ES-I3 (cell line): ENCODE results near the gene KCNK7.
A peak's percentile ranks its signal among the peaks of the same experiment; 100 is the strongest.

Experiments used
- H3K36me3 ChIP-seq: 2 replicates; pipeline ENCODE4 v1.6.1; 2013; ENCODE audit warnings: mild to moderate bottlenecking, low read length, control low read depth, moderate library complexity; ENCODE audit not compliant: insufficient read depth
- H3K4me1 ChIP-seq: 2 replicates; pipeline ENCODE4 v1.6.1; 2013; ENCODE audit warnings: mild to moderate bottlenecking, control low read depth, low read length; ENCODE audit not compliant: insufficient read depth
- H3K9ac ChIP-seq: 2 replicates; pipeline ENCODE4 v1.6.1; 2013; ENCODE audit warnings: low read depth, mild to moderate bottlenecking, low read length, moderate library complexity
- H3K9me3 ChIP-seq: 2 replicates; pipeline ENCODE4 v1.6.1; 2013; ENCODE audit warnings: mild to moderate bottlenecking, low read length, moderate library complexity; ENCODE audit not compliant: control insufficient read depth, insufficient read depth

The KCNK7 gene

GRCh38 chr11:65592858-65593517 is 2.6 kb downstream of the KCNK7 start:
- H3K9ac ChIP-seq, result peak overlapping the region; percentile 57; the same call in 1 of the 2 replicates
- no peaks in the 10 kb centered on the region for H3K36me3 ChIP-seq
- peaks cover 9% of the 10 kb centered on the region; the same call in 1 of the 2 replicates for H3K4me1 ChIP-seq
- no peaks in the 10 kb centered on the region for H3K9me3 ChIP-seq

GRCh38 chr11:65591939-65592857 is 3.4 kb downstream of the KCNK7 start:
- Histone ChIP-seq H3K4me1 (peaks cover 17% of the 10 kb centered on the region; the same call in 1 of the 2 replicates), H3K36me3 (no peaks in the 10 kb centered on the region), H3K9me3 (no peaks in the 10 kb centered on the region), H3K9ac (peak overlapping the region; percentile 57)

- no peaks in the 10 kb centered on the region for H3K36me3 ChIP-seq
- H3K4me1 ChIP-seq, result peaks cover 21% of the 10 kb centered on the region; the same call in 1 of the 2 replicates
- H3K9ac ChIP-seq, result no peak overlapping the region
- no peaks in the 10 kb centered on the region for H3K9me3 ChIP-seq
Measured at GRCh38 chr11:65590240-65590738, 5.3 kb downstream of the KCNK7 start.

GRCh38 chr11:65589444-65590239 is 6.0 kb downstream of the KCNK7 start:
- no peak overlapping the region for H3K9ac ChIP-seq
- H3K4me1 ChIP-seq, result peaks cover 21% of the 10 kb centered on the region; the same call in 1 of the 2 replicates
- no peaks in the 10 kb centered on the region for H3K36me3 ChIP-seq
- H3K9me3 ChIP-seq, result no peaks in the 10 kb centered on the region

GRCh38 chr11:65588199-65589054 is 7.2 kb downstream of the KCNK7 start:
- no peaks in the 10 kb centered on the region for H3K9me3 ChIP-seq
- H3K9ac ChIP-seq, result no peak overlapping the region
- no peaks in the 10 kb centered on the region for H3K36me3 ChIP-seq
- peaks cover 21% of the 10 kb centered on the region; the same call in 1 of the 2 replicates for H3K4me1 ChIP-seq

GRCh38 chr11:65586676-65587075 is 8.9 kb downstream of the KCNK7 start:
- Histone ChIP-seq H3K36me3 (no peaks in the 10 kb centered on the region), H3K9ac (no peak overlapping the region), H3K9me3 (no peaks in the 10 kb centered on the region), H3K4me1 (peaks cover 21% of the 10 kb centered on the region; the same call in 1 of the 2 replicates)

GRCh38 chr11:65586247-65586630 is 9.4 kb downstream of the KCNK7 start:
- Histone ChIP-seq H3K9ac (no peak overlapping the region), H3K9me3 (no peaks in the 10 kb centered on the region), H3K36me3 (no peaks in the 10 kb centered on the region), H3K4me1 (peaks cover 21% of the 10 kb centered on the region; the same call in 1 of the 2 replicates)

- Histone ChIP-seq H3K4me1 (peaks cover 21% of the 10 kb centered on the region; the same call in 1 of the 2 replicates), H3K36me3 (no peaks in the 10 kb centered on the region), H3K9me3 (no peaks in the 10 kb centered on the region), H3K9ac (no peak overlapping the region; the same call in 1 of the 2 replicates)
Measured at GRCh38 chr11:65585396-65586246, 10.0 kb downstream of the KCNK7 start.

- Histone ChIP-seq H3K4me1 (peaks cover 18% of the 10 kb centered on the region; the same call in 1 of the 2 replicates), H3K36me3 (no peaks in the 10 kb centered on the region), H3K9ac (peak overlapping the region; percentile 47; the same call in 1 of the 2 replicates), H3K9me3 (no peaks in the 10 kb centered on the region)
Measured at GRCh38 chr11:65584723-65585171, 10.9 kb downstream of the KCNK7 start.

- no peaks in the 10 kb centered on the region for H3K36me3 ChIP-seq
- H3K9ac ChIP-seq, result no peak overlapping the region
Measured at GRCh38 chr11:65584106-65584505, 11.5 kb downstream of the KCNK7 start.

GRCh38 chr11:65583589-65583988 is 12.0 kb downstream of the KCNK7 start:
- no peaks in the 10 kb centered on the region for H3K9me3 ChIP-seq
- no peaks in the 10 kb centered on the region for H3K36me3 ChIP-seq
- peaks cover 18% of the 10 kb centered on the region; the same call in 1 of the 2 replicates for H3K4me1 ChIP-seq
- H3K9ac ChIP-seq, result no peak overlapping the region

More at GRCh38 chr11:65584106-65584505, 11.5 kb downstream of the KCNK7 start:
- Histone ChIP-seq H3K4me1 (peaks cover 18% of the 10 kb centered on the region; the same call in 1 of the 2 replicates), H3K9me3 (no peaks in the 10 kb centered on the region)

GRCh38 chr11:65581928-65582327 is 13.7 kb downstream of the KCNK7 start:
- no peaks in the 10 kb centered on the region for H3K36me3 ChIP-seq
- peaks cover 8% of the 10 kb centered on the region; the same call in 1 of the 2 replicates for H3K4me1 ChIP-seq
- no peaks in the 10 kb centered on the region for H3K9me3 ChIP-seq
- H3K9ac ChIP-seq, result no peak overlapping the region
